Putamen (tissue), 1 donor: ENCODE measurements around the gene DKKL1.
"Not testable (repeated sequence)": the region's sequence is repeated elsewhere in the genome, so short reads cannot be mapped to it uniquely, and the experiment has no call there.

Experiments
- DNase-seq: peaks from one replicate; pipeline ENCODE4 v3.0.0-alpha.2; 2016; ENCODE audit warnings: low spot score

Gene DKKL1

DNA sequence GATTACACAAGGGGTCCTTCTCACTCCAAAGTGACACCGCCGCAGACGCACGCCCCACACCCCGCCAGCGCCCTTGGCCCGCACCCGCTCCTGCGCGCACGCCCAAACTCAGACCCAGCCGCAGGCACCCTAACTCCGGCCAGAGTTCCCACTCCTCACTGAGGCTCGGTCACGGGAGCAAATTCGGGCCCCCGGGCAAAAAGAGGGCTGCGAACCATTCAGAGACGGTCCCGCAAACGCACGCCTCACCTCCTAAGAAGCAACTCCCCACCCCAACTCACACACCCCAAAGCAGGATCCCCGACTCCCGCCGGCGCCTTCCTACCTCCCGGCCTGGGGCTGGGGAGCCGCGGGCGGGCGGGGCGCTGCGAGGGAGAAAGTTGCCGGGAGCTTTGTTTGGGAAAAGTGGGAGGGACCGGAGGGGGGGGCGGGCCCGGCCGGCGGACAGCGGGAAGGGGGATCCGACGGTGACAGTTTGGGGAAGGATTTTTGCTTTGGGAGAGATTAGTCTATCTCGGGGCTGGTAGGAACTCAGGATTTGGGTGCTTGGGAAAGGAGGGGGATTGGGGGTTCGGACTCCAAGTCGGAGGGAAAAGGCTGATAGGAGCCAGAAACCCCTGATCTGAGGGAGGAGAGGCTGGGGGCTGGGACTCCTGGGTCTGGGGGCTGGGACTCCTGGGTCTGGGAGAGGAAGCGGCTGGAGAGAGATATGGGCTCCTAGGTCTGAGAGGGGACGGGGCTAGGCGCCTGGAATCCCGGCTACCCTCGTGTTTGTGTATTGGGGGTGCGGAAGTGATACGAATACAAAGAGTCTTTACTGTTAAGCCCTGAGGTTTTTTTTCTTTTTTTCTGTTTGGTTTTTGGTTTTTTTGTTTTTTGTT lies 1.4 kb upstream of the DKKL1 start, which contains the start of gene TEAD2:
Gene TEAD2, minus strand, starts transcription at position 369 of the 881 bp plus-strand sequence. CDS start 2,341 bp downstream, outside the sequence.
- DNase-seq: no peak

GRCh38 chr19:49362929-49363267 lies 779 bp upstream of the DKKL1 start:
- DNase-seq: no peak

GRCh38 chr19:49364083-49364737 lies 533 bp downstream of the DKKL1 start:
- no peak for DNase-seq

GRCh38 chr19:49366110-49366509 lies 2.4 kb downstream of the DKKL1 start:
- DNase-seq: no peak

- no peak for DNase-seq
Measured at GRCh38 chr19:49368711-49369358, 5.2 kb downstream of the DKKL1 start.

DNA sequence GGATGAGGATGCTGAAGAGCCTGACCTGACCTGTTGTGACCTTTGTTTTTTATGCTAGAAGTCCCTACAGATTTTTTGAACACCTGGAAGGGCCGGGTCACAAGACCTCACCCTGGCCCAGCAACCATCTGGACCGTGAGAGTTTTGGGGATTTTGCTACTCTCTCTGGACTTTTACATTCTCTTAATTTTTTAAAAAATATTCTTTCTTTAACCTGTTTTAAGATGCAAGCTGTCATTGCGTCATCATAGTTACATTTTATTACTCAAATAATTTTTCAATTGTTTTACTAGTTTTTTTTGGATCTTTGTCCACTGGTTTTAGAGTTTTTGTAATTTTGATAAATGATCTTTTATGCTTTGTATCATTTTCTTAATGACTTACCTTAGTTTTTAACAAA lies 7.5 kb downstream of the DKKL1 start:
- no peak for DNase-seq

DNA sequence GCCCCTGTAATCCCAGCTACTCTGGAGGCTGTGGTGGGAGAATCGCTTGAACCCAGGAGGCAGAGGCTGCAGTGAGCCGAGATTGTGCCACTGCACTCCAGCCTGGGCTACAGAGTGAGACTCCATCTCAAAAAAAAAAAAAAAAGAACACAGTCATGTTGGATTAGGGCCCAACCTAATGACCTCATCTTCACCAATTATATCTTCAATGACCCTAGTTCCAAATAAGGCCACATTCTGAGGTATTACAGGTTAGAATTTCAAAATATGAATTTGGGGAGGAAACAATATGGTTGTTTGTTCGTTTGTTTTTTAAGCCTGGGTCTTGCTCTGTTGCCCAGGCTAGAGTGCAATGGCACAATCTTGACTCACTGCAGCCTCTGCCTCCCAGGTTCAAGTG lies 9.5 kb downstream of the DKKL1 start:
- not testable (repeated sequence) for DNase-seq

GRCh38 chr19:49374665-49375434 lies 11.2 kb downstream of the DKKL1 start:
- DNase-seq: no peak

- no peak for DNase-seq
Measured at GRCh38 chr19:49378512-49378911, 14.8 kb downstream of the DKKL1 start.

GRCh38 chr19:49380391-49380790 lies 16.7 kb downstream of the DKKL1 start:
- DNase-seq: no peak

DNA sequence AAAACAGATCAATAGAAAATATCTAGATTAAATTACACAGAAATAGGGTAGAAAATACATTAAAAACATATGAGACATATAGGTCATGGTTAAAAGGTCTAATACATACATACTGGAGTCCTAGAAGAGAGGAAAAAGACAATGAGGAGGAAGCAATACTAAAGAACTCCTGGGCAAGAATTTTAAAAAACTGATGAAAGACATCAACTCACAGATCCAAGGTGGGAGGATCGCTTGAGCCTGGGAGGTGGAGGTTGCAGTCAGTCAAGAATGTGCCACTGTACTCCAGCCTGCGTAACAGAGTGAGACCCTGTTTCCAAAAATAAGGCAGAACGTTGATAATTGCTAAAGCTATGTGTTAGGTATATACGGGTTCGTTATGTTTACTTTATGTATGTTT lies 19.0 kb downstream of the DKKL1 start:
- DNase-seq: no peak

DNA sequence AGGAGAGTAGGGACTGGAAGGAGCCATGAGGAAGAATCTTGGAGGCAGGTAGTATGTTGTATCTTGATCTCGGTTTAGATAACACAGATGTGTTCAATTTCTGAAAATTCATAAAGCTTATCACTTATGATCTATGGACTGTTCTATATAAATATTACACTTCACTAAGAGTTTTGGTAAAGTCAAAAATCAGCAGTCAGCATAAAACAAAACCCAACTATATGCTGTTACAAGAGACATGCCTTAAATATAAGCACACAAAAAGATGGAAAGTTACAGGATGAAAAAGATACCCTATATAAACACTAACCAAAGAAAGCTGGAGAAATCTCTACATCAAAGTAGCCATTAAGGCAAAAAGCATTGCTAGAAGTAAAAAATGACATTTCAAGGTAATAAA lies 19.9 kb downstream of the DKKL1 start:
- DNase-seq: no peak

- peak; percentile 58 for DNase-seq
Measured at GRCh38 chr19:49387936-49388372, 24.3 kb downstream of the DKKL1 start, which contains the start of gene KASH5. KASH5 (plus strand) TSS chr19:49388249; CDS start chr19:49390884, 2,635 bp downstream.

DNA sequence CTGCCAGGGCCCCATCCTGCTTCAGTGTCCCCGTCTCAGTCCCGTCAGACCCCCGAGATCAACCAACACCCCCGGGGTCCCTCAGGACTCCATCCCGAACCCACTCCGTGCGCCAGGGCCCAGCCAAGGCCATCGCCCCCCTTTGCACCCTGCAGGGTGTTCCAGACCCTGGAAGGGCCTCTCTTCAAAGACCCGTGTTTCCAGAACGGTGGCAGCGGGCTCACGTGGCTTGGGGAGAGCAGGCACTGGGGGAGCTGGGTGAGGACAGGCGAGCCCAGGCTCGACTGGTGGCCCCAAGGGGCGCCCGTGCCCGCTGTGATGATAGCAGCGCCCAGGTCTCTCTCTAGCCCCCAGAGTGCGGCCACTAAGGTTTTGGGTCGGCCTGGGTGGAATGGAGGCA lies 25.7 kb downstream of the DKKL1 start:
- DNase-seq: no peak

DNA sequence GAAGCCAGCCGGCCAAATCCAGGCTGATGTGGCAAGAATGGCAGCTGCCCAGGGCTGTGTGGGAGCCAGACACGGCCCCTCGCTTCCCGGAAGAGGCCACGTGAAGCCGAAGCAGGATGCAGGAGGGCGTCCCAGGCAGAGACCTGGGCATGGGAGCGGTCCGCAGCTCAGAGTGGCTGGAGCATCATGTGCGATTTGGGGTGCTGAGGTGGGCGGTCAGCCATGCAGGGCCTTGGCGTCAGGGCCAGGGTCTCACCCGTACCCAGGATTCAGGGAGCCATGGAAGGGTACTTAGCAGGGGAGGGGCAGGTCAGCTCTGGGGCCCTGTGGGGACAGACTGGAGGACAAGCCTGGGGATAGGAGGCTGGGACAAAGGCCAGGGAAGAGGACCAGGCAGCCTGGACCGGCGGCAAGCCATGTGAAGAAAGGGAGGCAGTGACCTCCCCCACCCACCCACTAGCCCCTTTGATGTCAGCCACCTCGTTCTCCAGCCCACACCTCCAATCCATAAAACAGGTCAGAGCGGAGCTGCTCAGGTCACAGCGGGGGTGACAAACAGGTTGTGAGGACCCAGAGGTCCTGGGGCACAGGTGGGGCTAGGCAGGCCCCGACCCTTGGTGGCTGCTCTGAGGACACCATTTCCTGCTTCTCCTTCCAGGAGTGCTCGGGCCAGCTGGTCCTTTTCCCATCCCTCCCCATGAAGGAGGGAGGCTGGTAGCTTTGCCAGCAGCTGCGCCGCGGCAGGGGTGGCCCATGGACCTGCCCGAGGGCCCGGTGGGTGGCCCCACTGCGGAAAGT lies 26.7 kb downstream of the DKKL1 start:
- DNase-seq: no peak

GRCh38 chr19:49390929-49391359 lies 27.3 kb downstream of the DKKL1 start:
- DNase-seq: no peak

DNA sequence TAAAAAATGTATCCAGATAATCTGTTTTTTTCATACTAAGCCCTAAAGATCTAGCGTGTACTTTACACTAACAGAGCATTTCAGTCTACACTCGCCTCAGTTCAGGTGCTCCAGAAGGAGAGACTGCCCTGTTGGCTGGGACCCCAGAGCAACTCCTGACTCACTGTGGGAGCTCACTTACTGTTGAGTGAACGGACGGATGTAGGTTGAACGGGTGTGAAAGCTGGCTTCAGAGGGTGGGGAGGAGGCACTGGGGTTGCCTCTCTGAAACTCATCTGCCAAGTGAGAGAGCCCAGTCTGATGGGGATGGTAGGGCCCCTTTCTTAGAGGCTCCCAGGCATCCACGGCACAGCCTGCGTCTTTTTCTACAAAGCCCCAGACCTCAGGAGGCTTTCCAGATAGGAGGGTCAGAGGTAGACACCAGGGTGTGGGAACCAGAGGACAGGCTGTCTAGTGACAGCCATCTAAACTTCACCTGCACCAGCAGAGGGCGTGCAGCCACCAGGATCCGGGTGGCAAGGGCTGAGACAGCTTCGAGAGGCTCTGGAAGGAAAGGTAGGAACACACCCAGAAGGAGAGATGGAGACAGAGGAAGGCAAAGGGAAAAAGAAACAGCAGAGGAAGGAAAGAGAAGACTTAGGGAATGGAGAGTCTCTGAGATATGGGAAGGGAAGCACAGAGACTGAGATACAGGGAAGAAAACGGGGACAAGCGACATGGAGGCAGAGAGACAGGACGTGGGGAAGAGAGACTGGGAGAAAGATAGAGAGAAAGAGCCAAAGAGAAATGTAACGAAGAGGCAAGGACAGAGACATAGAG lies 28.1 kb downstream of the DKKL1 start:
- DNase-seq: peak; percentile 48

- no peak for DNase-seq
Measured at GRCh38 chr19:49393881-49394280, 30.2 kb downstream of the DKKL1 start.

- DNase-seq: no peak
Measured at GRCh38 chr19:49395581-49396407, 32.1 kb downstream of the DKKL1 start.
